Stomach (tissue), 4 donors: Measurements from ENCODE around the gene FNDC10.

ENCODE experiments used
- CTCF ChIP-seq, 7 experiments: fragments of 450-650 bp in 4 of 7; fragments of 200-600 bp in 3 of 7; sonication (generic) in 3 of 7; IDR thresholded peaks; one replicate each; pipeline ENCODE4 v1.5.1; 2016 to 2019; ENCODE audit warnings: antibody characterized with exemption in 7 of 7, control low read depth in 2 of 7, mild to moderate bottlenecking in 1 of 7
- POLR2A ChIP-seq, 4 donors: fragments of 450-650 bp; IDR thresholded peaks; one replicate each; pipeline ENCODE4 v1.6.1; 2016; ENCODE audit warnings: antibody characterized with exemption in 4 of 4, control low read depth in 2 of 4, mild to moderate bottlenecking in 1 of 4, moderate library complexity in 1 of 4
- POLR2AphosphoS5 ChIP-seq, 3 donors: sonication (generic); formaldehyde crosslinking; IDR thresholded peaks; one replicate each; pipeline ENCODE4 v1.6.1; 2016; ENCODE audit warnings: antibody characterized with exemption in 3 of 3

- TF ChIP-seq CTCF (IDR thresholded peaks at IDR 0.05) (no peak), POLR2A (IDR thresholded peaks at IDR 0.05) (no peak), POLR2AphosphoS5 (IDR thresholded peaks at IDR 0.05) (no peak)
These were observed 21.5 kb upstream of the FNDC10 start for GRCh38 chr1:1621173-1622009.
